Measurements from ENCODE around the gene PIK3R2. TPM values are rescaled to one million over a fixed set of nuclear protein-coding genes. Genes with fewer than 3 reads are reported as not detected.

PIK3R2 gene
- total RNA-seq, 1 experiment from 2014 or later: 42.8 TPM

DNA sequence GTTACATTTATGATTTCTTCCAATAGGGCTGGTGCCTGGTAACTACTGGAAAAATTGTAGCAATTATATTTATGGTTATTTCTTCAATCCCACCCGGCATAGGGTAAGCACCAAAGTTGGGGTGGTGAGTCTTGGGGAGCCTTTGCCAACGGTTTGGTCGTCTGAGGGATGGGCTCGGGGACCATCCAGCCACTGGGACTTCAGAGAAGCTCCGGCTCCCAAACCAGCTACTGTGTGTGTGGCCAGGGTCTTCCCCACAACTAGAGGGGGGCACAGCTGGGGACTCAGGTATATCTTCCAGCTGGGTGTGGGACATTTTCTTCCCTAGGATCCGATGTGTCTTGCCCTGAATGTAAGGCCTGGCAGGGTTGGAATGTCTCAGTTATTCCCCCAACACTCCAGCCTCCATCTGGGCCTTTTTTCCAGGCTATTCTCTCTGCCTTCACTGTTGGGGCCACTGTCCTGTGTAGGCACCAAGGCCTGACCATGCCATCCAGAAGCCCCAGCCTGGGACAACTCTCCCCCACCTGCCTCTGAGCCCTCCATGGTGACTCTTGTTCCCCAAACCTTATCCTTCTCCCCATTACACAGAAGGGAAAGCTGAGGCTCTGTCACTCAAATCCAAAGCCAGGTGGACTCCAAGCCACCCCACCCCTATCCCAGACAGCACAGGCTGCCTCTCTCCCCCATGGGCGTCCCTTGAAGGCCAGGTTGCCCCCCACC is 19.5 kb downstream of the PIK3R2 start:
- H3K27ac Mint-ChIP-seq: no peak overlapping the region
- no peak overlapping the region for H2BK5ac ChIP-seq (ENCODE audit: insufficient read length, low read length)
- no peak overlapping the region for H2BK15ac ChIP-seq (ENCODE audit: low read depth, low read length)
- no peak overlapping the region for H3K4me3 Mint-ChIP-seq
- no CpG with 5 or more reads among the region's 7 CpGs for WGBS (ENCODE audit: extremely low coverage, insufficient read length, low lambda C conversion rate)
- H3K18ac ChIP-seq (ENCODE audit: insufficient read length, low read depth, low read length): no peak overlapping the region
- no peaks in the 10 kb centered on the region for H3K9me3 Mint-ChIP-seq
- H2BK12ac ChIP-seq (ENCODE audit: insufficient read length, low read depth, low read length): no peak overlapping the region
- no peak overlapping the region for H2BK120ac ChIP-seq (ENCODE audit: low read depth, low read length, poor library complexity, severe bottlenecking)
- H3K9me3 ChIP-seq (ENCODE audit: control insufficient read depth, low read depth, low read length): no peaks in the 10 kb centered on the region
- H4K20me1 ChIP-seq (ENCODE audit: control insufficient read depth, insufficient read depth, insufficient read length): no peaks in the 10 kb centered on the region
- H2AFZ ChIP-seq (ENCODE audit: low read length): no peak overlapping the region
- H3K14ac ChIP-seq (ENCODE audit: insufficient read depth, low read length): no peak overlapping the region
- no peak overlapping the region for H3K27ac ChIP-seq (ENCODE audit: insufficient read length, low read depth, low read length)
- no peak overlapping the region for H3K9ac ChIP-seq (ENCODE audit: extremely low read depth, insufficient read length, low read length)
- TF ChIP-seq, protein P1, sequence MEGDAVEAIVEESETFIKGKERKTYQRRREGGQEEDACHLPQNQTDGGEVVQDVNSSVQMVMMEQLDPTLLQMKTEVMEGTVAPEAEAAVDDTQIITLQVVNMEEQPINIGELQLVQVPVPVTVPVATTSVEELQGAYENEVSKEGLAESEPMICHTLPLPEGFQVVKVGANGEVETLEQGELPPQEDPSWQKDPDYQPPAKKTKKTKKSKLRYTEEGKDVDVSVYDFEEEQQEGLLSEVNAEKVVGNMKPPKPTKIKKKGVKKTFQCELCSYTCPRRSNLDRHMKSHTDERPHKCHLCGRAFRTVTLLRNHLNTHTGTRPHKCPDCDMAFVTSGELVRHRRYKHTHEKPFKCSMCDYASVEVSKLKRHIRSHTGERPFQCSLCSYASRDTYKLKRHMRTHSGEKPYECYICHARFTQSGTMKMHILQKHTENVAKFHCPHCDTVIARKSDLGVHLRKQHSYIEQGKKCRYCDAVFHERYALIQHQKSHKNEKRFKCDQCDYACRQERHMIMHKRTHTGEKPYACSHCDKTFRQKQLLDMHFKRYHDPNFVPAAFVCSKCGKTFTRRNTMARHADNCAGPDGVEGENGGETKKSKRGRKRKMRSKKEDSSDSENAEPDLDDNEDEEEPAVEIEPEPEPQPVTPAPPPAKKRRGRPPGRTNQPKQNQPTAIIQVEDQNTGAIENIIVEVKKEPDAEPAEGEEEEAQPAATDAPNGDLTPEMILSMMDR (conservative IDR thresholded peaks at IDR 0.05): no peak
- no peaks in the 10 kb centered on the region for H3K79me2 ChIP-seq (ENCODE audit: insufficient read depth, low read length)
- no peak overlapping the region for H2BK20ac ChIP-seq (ENCODE audit: low read depth, low read length, poor library complexity, severe bottlenecking)
- no peak overlapping the region for H2AK5ac ChIP-seq (ENCODE audit: insufficient read length, low read length)
- peaks cover 10 to 39% (median 38%) of the 10 kb centered on the region in 3 experiments for H3K36me3 Mint-ChIP-seq (ENCODE audit: insufficient read depth in 1 of 3, low read depth in 3 of 3)
- no peaks in the 10 kb centered on the region; the same call in 1 of the 2 replicates for H3K4me1 ChIP-seq (ENCODE audit: insufficient read depth, low read length)
- peaks cover 10% of the 10 kb centered on the region for H3K23me2 ChIP-seq (ENCODE audit: insufficient read length, low read depth, low read length, poor library complexity, severe bottlenecking)
- no peak overlapping the region for H4K91ac ChIP-seq (ENCODE audit: insufficient read length, low read depth, low read length)
- peaks cover 9 to 18% of the 10 kb centered on the region in 2 experiments for H3K4me1 Mint-ChIP-seq
- no peak overlapping the region for H4K8ac ChIP-seq (replicated peaks; ENCODE audit: insufficient read length, low read depth, low read length)
- no peak overlapping the region for H3K4me2 ChIP-seq (ENCODE audit: insufficient read depth, insufficient read length, low read length)
- no peak overlapping the region for H3K23ac ChIP-seq (ENCODE audit: insufficient read length, low read depth, low read length)
- peaks cover 17% of the 10 kb centered on the region for H3K27me3 Mint-ChIP-seq (ENCODE audit: low read depth)
- no peak overlapping the region for H3T11ph ChIP-seq (ENCODE audit: low read length)
- no peak overlapping the region for H3K4ac ChIP-seq (ENCODE audit: low read depth, low read length)
- DNase-seq: no peak
- H4K5ac ChIP-seq (ENCODE audit: insufficient read length, low read depth, low read length): no peak overlapping the region
- no peaks in the 10 kb centered on the region for H3K27me3 ChIP-seq (ENCODE audit: insufficient read depth, low read length)
- no peaks in the 10 kb centered on the region for H3K79me1 ChIP-seq (ENCODE audit: insufficient read depth, low read depth, low read length, poor library complexity, severe bottlenecking)
- no peak overlapping the region for H3K56ac ChIP-seq (ENCODE audit: insufficient read length, low read depth, low read length)

Data from H9 (cell line).